Measurements from ENCODE around the gene TBC1D10B.
"Not testable (repeated sequence)": the region's sequence is repeated elsewhere in the genome, so short reads cannot be mapped to it uniquely, and the experiment has no call there.

The TBC1D10B gene

DNA sequence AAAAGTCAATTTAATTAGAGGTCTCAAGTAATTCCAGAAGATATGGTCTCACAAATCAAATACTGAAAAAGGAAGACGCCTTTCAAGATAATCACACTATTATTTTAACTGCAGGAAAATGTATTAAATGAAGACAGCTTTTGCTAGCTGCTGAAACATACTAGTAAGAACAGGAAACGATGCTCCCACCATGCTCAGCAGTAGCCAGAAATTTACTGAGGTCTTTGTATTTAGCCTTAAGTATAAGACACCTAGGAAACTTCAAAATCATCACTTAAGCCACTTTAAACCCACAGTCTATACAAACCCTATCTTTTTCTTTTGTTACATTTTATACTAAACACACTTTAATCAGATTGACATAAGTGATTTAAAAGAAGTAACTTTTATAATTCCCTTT is 51.6 kb downstream of the TBC1D10B start:
- DNase-seq = not testable (repeated sequence)

GRCh38 chr16:30310937-30311336 is 59.4 kb downstream of the TBC1D10B start:
- not testable (repeated sequence) for DNase-seq

DNA sequence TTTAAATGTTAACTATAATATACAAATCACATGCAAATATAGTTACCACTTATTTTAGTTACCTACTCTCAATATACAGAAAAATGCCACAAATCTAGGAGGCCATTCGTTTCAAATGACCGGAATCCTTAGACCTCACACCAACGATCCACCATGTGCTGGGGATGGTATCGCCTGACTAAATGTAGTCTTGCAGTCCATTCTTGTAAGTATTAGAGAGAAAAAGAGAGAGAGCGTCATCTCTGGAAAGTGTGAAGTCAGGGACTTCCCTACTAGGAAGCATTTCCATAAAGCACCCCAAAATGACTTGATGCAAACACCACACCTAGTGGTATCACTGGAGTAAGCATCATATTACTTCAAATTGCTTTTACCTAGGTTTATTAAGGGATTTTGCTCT is 61.0 kb downstream of the TBC1D10B start:
- DNase-seq = not testable (repeated sequence)
